ENCODE data around the gene TBCEL.

DNA sequence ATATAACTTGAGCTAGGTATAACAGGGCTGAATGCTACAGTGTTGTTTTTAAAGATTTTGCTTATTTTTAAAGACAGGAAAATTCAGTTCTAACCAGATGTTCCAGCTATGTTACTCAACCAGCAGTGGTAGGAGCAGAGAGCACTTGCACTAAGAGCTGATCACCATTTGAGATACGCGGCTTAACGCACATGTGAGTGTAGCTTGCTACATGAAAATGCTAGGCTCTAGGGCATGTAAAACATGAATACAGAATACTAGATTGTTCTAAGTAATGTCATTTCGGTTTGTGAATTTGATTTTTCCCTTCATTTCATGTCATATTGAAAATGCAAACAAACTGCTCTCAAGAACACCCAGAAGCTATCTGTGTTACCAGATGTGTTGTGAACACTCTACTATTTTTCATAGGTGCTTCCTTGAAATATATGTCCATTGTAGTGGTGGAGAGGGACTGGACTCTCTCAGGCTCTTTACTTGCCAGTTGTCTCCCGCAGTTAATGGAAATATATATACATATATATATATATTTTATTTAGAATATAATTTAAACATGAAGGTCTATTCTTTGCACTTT is 66.3 kb downstream of the TBCEL start:
- TF ChIP-seq, protein P1, sequence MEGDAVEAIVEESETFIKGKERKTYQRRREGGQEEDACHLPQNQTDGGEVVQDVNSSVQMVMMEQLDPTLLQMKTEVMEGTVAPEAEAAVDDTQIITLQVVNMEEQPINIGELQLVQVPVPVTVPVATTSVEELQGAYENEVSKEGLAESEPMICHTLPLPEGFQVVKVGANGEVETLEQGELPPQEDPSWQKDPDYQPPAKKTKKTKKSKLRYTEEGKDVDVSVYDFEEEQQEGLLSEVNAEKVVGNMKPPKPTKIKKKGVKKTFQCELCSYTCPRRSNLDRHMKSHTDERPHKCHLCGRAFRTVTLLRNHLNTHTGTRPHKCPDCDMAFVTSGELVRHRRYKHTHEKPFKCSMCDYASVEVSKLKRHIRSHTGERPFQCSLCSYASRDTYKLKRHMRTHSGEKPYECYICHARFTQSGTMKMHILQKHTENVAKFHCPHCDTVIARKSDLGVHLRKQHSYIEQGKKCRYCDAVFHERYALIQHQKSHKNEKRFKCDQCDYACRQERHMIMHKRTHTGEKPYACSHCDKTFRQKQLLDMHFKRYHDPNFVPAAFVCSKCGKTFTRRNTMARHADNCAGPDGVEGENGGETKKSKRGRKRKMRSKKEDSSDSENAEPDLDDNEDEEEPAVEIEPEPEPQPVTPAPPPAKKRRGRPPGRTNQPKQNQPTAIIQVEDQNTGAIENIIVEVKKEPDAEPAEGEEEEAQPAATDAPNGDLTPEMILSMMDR (IDR thresholded peaks at IDR 0.05; ENCODE audit: extremely low read depth in 1 of 2, insufficient read depth in 1 of 2, low read depth in 1 of 2, low read length in 2 of 2): no peak
- TF ChIP-seq POLR2A (IDR thresholded peaks at IDR 0.05; ENCODE audit: low read depth, low read length): no peak
- TF ChIP-seq, protein P2, sequence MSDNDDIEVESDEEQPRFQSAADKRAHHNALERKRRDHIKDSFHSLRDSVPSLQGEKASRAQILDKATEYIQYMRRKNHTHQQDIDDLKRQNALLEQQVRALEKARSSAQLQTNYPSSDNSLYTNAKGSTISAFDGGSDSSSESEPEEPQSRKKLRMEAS (IDR thresholded peaks at IDR 0.05; ENCODE audit: insufficient read depth, insufficient read length): no peak

Data from endothelial cell of umbilical vein (primary cell).